GM18858 (cell line): ENCODE measurements around the gene ABCA4.
"Not testable (repeated sequence)": the region's sequence is repeated elsewhere in the genome, so short reads cannot be mapped to it uniquely, and the experiment has no call there.

Experiments
- ATAC-seq: cut with Tn5 transposase; IDR thresholded peaks from one replicate; pipeline ENCODE4 v1.9.1; 2021; ENCODE audit not compliant: unreplicated experiment

The ABCA4 gene

DNA sequence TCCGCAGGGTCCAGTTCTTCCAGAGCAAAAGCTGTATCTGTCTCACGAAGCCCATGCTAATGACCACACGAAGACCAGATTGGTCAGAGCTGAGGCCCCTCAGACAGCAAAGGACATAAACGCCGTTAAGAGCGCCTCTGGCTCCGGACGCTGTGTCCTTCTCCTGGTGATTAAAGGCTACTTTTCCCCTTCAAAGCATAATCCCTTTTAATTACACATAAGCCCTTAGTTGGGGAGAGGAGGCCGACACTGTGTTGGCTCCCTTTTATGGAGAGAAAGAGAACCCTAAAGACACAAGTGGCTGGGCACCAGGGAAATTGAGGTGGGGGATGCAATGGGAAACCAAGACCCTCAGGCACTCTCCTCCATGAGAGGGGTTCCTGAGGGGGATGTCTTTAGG, at the start of gene ABCA4:
TSS of gene ABCA4 (minus strand) at position 158 of the 400 bp plus-strand sequence. CDS start at position 55, 103 bp downstream.
- ATAC-seq, result no peak

DNA sequence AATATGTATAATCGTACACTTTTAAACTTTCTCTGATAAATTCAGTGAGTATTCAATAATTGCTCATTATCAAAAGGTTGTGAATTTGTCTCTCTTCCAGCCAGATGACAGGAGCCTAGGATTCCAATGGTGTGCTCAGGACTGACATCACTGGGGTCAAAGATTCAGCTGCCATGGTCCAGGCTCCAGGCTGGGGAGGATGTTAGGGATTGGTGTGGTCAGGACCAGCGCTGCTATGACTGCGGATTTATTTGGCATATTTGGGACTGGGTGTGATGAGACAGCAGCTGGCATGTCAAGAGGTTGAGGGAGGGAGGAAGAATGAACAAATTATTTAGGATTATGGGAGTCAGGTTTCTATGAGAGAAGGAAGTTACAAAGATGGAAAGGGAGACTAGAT, 48.2 kb upstream of the ABCA4 start:
- no peak for ATAC-seq

DNA sequence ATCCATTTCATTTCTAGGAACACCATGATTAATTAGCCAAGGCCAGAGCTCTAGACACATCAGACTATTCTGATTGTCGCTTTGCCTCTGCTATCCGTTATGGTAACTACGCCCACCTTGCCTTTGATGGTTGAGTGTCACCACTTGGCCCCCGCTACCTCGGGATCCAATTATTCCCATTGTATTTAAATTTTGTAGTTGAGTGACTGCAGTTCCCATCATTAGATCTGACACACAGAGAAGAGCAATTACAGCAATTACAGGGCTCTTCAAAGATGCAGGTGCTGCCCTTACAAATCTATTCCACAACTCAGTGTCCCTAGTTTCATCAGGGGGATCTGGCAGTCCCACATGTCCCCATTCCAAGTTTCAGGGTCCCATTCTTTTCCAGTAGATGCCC, 44.9 kb upstream of the ABCA4 start:
- no peak for ATAC-seq

DNA sequence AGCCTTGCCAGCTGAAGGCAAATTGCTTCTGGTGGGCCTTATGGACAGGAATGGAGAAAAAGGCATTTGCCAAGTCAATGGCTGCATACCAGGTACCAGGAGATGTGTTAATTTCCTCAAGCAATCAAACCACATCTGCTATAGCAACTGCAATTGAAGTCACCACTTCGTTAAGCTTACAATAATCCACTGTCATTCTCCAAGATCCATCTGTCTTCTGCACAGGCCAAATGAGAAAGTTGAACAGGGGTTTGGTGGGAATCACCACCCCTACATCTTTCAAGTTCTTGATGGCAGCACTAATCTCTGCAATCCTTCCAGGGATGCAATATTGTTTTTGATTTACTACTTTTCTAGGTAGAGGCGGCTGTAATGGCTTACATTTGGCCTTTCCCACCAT, 43.9 kb upstream of the ABCA4 start:
- ATAC-seq, result not testable (repeated sequence)

DNA sequence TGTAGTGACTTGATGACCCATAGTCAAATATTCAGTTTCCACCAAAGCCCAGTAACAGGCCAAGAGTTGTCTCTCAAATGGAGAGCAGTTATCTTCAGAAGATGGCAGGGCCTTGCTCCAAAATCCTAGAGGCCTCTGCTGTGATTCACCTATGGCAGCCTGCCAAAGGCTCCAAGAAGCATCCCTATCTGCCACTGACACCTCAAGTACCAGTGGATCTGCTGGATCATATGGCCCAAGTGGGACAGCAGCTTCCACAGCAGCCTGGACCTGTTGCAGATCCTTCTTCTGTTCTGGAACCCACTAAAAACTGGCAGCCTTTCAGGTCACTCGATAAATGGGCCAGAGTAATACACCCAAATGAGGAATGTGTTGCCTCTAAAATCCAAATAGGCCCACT, 43.2 kb upstream of the ABCA4 start:
- ATAC-seq, result not testable (repeated sequence)

DNA sequence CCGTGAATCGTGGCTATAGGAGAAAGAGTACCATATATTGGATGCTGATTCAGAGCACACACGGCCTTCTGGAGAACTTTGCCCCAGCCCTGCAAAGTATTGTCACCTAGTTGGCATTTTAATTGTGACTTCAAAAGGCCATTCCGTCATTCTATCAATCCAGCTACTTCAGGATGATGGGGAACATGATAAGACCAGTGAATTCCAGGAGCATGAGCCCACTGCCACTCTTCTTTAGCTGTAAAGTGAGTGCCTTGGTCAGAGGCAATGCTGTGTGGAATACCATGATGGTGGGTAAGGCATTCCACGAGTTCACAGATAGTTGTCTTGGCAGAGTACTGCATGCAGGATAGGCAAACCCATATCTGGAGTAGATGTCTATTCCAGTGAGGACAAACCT, 42.3 kb upstream of the ABCA4 start:
- ATAC-seq, result not testable (repeated sequence)

DNA sequence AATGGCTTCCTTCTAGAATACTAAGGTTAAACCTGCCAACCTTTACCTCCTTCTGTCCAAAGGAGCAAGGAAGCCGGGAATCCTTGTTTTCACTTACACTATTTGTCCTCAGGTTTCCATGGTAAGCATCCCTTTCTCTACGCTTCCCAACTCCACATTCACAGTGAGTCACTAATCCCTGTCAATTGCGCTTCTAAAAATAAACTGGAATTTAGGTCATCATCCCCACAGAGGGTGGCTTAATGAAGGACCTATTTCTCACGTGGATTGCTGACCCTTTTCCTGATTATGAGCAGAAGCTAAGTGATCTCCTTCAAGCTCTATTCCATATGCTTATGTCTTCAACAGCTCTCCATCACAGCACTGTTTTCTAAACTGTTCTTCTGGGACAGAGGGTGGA, 39.9 kb upstream of the ABCA4 start:
- no peak for ATAC-seq

DNA sequence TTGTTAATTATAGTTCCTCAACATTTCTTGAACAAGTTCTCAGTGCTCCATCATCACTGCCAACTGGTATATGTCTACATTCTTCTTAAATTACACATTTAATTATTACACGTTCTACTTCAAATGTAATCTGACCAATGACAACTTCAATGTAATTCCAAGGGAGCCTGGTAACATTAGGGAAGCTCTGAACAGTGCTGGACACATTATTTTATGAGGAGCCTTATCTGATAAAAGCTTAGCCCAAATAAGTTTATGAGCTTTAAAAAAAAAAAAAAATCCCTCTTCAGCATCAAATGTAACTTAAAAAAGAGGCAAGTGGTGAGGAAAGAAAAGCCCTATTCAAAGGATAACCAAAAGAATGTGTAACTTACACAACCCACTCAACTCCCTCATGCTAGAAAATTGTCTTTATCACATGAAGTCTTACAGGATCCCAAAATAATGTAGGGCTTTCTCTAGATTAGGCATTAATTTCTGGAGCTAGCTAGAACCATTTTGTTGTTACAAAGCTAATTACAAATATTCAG, 35.2 kb upstream of the ABCA4 start:
- ATAC-seq, result no peak

DNA sequence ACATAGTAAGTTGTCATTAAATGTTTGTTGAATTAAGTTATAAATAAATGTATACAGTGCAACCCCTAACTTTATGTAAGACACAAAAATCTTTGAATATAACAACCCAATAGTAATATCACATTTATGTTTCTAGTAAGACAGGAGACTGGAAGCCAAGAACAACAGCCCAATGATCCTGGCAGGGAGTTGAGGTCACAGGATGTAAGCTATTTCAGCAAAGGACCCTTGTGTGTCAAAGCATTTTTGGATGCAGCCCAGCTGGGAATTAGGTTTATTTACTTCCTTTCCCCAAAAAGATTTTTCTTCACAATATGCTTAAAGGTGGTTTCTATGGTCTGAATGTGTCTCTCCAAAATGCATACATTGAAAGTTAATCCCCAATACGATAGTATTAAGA, 34.0 kb upstream of the ABCA4 start:
- no peak for ATAC-seq

DNA sequence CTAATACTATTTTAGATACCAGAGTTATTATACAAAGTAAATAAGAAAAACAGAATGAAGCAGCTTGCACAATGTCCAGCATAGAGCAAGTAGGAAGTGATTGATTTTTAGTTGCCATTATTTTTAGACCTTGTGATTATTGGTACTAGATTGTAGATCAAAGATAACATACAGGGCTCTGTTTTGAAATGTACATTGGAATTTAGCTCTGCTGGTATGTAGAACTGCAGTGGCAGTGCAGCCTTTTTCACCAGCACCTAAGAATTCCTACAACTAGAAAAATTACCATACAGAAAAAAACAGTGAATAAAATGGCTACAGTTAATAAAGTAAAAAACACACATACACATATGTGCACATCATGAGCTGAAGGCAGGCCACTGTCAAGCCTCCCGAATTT, 32.2 kb upstream of the ABCA4 start:
- ATAC-seq, result no peak

DNA sequence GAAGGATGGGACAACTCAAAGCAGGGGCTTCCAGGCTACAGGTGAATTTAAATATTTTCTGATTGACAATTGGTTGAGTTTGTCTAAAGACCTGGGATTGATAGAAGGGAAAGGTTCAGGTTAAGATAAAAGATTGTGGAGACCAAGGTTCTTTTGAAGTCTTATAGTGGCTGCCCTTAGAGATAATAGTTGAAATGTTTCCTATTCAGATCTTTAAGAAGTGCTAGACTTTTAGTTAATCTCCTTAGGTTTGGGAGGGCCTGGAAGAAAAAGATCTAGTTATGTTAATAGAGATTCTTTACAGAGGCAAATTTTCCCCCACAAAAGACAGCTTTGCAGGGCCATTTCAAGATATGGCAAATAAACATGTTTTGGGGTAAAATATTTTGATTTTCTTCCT, 28.2 kb upstream of the ABCA4 start:
- not testable (repeated sequence) for ATAC-seq

DNA sequence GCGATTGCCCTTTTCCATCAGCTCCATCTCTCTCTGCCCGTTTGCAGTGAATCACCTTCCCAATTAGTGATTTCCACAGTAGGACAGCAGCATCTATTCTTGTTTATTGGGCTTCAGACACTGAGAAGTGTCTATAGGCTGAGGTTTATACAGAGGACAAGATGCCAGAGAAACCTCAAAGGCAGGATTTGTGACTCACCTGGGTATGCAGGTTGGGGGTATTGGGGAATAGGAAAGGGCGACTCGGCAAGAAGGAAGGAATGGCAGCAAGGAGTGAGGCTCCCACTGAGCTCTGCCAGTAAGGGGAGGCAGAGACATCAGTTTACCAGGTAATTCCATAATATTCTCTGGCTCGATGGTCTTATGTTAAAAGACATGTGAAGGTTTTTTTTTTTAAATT, 25.3 kb upstream of the ABCA4 start:
- no peak for ATAC-seq

DNA sequence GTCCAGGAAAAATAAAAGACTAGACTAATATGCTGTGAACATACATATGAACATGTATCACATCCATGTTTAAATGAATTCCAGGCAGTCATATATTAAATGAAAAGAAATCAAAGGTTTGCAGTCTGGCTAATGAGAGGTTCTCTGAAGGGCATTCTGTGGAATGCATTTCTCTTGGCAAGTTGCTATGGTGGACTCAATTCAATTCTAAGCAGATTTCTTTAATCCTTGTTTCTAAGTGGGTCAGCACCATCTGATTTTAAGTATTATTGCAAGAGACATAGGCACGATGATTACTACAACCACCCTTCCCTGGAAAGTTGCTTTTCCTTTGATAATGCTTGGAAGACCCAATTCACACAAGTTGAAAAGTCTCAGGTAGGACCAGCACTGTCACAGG, 23.9 kb upstream of the ABCA4 start:
- ATAC-seq, result no peak

DNA sequence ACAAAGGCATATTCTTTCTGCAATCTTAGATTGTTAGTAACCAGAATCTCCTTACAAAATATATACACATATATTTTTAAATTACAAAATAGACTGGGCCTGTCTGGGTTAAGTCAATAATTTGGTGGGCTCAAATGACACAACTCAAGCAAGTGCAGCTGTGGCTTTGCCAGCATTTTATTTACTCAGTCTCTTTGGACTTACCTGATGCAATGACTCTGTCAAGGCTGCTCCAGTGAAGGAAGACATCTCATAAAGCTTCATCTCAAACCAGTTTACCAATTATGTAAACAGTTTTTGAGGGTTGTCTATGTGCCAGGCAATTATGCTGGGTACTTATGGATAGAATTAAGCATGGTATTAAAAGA, 22.8 kb upstream of the ABCA4 start:
- no peak for ATAC-seq

DNA sequence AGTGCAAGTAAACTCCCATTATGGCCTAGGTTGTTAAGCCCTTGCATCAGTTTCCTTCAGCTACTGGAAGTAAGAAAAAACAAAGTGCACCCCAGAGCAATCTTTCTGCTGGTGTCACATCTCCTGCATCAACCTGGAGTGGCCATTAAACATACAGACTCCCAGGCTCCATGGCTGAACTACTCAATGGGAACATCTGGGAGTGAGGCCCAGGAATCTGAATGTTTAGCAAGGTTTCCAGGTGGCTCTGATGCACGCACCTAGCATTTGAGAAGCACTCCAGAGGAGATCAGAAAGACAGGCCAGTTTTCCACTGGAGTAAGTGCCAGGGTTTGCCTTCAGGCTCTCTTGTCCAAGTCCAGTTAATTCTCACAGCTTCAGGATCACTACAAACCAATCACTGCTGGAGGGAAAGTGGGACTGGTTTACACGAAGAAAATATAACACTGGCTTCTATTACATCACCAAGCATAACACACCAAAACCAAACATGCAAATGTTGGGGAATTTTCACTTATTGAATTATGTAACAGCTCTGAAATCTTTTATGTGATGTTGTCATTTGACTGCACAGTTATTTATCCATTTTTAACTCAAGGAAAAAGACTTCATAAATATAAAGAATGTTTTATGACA, 22.3 kb upstream of the ABCA4 start:
- no peak for ATAC-seq

DNA sequence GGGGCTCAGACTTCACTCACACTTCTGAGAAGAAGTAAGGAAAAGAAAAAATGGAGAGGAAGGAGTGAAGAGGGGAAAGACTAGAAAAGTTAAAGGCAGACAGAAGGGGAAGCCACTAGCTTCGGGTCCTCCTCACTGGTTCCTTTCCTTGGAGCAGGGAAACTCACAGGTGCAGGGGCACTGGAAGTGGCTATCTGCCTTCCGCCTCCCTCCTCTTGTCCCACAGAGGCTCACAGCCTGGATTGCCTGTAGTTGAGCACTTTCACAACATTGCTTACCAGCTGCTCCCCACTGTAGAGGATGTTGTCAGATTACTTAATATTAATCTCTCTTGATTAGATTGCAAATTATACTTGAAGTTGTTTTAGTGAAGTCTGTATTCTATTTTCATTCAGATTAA, 21.6 kb upstream of the ABCA4 start:
- no peak for ATAC-seq

DNA sequence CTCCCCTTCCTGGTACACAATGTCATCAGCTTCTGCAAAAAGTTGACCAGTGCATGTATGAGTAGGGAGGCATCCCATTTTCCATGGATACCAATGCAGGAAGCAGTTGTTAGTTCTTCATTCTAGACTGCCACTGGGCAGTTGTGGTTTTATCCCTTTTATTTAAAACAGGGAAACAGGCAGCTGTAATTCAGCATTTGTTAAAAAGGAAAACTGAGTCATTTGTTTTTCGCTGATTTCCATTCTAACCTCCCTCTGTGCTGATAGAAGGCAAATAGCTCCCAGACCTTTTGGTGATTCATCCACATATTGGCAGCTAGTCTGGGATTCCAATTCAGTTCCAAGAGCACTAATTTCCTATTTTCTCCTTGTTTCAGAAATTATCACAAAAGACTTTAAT, 21.1 kb upstream of the ABCA4 start:
- no peak for ATAC-seq

DNA sequence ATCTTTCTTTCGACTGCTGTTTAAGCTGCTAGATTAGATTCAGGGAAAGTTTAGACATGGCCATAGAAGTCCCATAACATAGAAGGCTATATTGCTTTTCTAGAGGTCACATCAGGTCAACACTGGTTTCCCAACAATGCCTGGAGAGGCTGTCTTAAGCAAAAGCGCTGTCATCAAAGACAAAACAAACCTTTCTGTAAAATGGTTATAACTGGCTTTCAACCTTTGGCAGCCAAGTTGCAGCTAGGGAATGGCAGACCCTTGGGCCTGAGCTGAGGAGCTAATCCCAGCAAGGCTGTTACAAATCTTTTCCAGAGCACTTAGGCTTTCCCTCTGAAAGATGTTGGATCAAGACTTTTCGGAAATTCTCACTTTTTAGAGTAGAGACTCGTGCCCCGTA, 11.2 kb upstream of the ABCA4 start:
- no peak for ATAC-seq

DNA sequence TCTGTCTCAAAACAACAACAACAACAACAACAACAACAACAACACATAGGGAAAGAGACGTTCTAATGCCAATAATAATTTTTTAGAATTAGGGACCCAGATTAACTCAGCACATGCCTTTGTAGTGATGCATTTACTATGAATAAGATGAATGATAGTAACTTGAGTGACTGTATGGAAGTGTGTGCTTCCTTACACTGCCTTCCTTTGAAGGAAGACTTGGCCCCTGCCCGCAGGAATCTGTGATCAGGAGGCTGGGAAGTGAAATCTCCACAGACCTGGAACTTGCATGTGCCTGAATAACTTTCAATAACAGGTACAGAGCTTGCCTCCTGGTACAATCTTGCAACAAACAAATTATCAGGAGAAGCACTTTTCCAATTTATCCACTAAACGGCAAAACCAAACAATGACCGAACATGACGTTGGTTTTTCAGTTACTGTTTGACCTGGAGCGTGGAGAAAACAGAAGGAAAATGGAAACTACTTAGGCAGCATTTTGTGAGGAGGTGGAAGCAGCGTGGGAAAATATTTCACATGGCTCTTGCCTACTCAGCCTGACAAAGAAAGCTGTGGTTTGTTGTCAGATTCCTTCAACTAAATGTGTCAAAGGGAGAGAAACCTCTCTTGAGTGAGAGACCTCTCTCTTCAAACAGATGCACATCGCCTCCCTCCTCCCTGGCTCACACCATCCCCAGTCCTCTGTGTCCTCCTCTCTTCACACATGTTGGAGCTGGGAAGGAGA, 10.1 kb upstream of the ABCA4 start:
- ATAC-seq, result no peak

DNA sequence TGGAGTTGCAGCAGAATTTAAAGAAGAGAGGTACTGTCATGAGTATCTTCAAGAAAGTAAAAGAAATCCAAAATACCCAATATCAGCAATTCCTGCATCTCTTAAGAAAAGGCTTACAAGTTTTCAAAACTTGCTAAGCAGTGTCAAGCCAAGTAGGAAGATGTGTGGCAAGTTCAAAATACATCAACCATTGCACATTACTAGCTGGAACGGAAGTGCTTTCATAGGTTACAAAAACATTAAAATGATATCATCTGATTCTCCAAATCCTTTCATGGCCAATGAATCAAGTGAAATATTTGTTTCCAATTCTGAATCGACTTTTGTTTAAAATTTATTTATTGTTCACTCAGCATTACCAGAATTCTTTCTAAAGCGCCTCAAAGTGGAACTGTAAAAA, 5.7 kb upstream of the ABCA4 start:
- ATAC-seq, result no peak

DNA sequence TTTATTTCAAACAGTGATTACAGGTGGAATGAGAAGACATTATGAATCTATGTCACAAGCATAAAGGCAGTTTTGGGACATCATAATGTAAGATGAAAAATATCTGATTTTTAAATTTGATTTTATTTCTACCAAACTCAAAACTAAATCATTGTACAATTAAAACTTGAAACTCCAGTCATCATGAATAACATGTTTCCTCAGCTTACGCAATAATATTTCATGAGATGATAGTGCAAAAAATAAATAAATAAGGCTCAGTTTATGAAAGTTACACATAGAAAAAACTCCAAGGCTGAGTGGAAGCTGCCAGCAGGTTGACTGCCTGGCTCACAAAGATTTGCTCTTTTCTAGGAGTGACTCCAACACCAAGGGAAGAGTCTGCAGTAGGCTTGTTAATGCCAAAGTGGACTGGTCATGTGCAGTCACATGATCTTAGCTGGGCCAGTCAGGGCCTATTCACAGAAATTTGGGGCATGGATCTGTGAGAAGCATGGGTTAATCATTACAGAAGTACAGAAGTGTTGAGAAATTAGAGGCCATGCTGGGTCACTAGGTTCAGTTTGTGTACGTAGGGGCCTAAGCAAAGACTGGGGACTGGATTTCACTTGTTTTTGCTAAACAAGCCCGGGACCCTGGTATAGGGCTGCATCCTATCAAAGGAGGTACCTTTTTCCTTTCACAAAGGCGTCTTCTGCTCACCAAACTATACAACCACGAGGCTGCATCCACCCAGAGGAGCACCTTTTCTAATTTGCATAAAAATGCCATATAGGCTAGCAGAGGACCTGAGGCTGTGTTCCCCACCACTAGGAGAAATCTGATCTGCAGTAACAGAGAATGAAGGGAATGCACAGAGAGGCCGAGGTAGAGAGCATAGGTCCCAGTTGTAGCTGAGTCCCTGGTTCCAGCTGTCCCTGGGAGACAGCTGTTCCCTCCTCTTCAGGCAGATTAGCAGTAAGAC, 4.9 kb upstream of the ABCA4 start:
- no peak for ATAC-seq

DNA sequence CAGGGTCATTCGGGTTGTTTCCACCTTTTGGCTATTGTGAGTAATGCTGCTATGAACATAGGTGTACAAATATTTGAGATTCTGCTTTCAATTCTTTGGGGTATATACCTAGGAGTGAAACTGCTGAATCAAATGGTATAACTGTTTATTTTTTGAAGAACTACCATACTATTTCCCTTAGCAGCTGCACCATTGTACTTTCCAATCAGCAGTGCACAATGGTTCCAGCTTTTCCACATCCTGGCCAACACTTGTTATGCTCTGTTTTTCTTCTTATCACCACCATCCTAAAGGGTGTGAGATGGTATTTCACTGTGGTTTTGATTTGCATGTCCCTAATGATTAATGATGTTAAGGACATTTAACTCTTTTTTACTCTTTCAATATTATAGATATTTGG, 3.6 kb upstream of the ABCA4 start:
- no peak for ATAC-seq
